Measurements from ENCODE around the gene COQ9. TPM values are rescaled to one million over a fixed set of nuclear protein-coding genes. Genes with fewer than 3 reads are reported as not detected.

Gene COQ9
- total RNA-seq, 2 experiments from 2014 or later = 7.0 to 7.6 TPM

DNA sequence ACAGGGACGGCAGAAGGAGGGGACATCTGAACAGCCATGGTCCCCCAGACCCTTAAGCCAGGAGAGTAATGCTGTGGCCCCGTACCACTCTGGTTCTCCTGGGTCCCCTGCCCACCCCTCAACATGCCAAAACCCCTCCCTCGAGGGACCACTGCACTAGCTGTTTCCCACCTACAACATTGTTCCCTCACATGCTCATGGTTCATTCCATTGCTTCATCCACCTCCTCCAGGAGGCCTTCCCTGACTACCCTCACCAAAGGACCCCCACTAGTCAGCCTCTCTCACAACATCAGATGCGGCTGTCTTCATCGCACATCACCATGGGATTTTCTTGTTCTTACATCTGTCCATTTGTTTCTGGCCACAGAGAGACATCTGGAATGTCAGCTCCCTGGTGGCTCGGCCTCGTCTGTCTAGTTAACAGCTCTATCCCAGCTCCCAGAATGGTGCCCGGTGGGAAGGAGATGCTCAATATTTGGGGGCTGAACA lies 37.3 kb downstream of the COQ9 start:
- DNase-seq = no peak
- Histone ChIP-seq H3K4me3 (ENCODE audit: low read length) (no peak overlapping the region), H3K36me3 (ENCODE audit: insufficient read depth, low read length) (no peaks in the 10 kb centered on the region), H3K27ac (ENCODE audit: low read depth in 1 of 2, low read length in 2 of 2) (no peak overlapping the region), H3K4me1 (ENCODE audit: insufficient read depth, low read length) (peaks cover 22% of the 10 kb centered on the region), H3K9me3 (ENCODE audit: control insufficient read depth in 1 of 2, insufficient read depth in 1 of 2, low read length in 2 of 2) (no peaks in the 10 kb centered on the region), H3K27me3 (ENCODE audit: control insufficient read depth in 1 of 2, insufficient read depth in 2 of 2, low read length in 2 of 2) (no peaks in the 10 kb centered on the region)
- intact Hi-C loops (cut with DNase I, micrococcal nuclease) = no loop called here
- Mint-ChIP-seq H3K4me1 (ENCODE audit: low read depth) (peaks cover 34% of the 10 kb centered on the region), H3K27me3 (no peaks in the 10 kb centered on the region), H3K27ac (no peak overlapping the region), H3K4me3 (peak overlapping the region; percentile 89), H3K36me3 (ENCODE audit: low read depth) (no peaks in the 10 kb centered on the region), H3K9me3 (no peaks in the 10 kb centered on the region)
- no peak for ATAC-seq (ENCODE audit: poor library complexity)
- TF ChIP-seq, protein P1, sequence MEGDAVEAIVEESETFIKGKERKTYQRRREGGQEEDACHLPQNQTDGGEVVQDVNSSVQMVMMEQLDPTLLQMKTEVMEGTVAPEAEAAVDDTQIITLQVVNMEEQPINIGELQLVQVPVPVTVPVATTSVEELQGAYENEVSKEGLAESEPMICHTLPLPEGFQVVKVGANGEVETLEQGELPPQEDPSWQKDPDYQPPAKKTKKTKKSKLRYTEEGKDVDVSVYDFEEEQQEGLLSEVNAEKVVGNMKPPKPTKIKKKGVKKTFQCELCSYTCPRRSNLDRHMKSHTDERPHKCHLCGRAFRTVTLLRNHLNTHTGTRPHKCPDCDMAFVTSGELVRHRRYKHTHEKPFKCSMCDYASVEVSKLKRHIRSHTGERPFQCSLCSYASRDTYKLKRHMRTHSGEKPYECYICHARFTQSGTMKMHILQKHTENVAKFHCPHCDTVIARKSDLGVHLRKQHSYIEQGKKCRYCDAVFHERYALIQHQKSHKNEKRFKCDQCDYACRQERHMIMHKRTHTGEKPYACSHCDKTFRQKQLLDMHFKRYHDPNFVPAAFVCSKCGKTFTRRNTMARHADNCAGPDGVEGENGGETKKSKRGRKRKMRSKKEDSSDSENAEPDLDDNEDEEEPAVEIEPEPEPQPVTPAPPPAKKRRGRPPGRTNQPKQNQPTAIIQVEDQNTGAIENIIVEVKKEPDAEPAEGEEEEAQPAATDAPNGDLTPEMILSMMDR (IDR thresholded peaks at IDR 0.05) = no peak
- ChIA-PET CTCF (interaction anchor here (1.9 kb wide), 1 partner anchor 22 kb away, joined by 8 read pairs; the partner anchor contains the start of gene POLR2C), POLR2A (interaction anchor here (1.0 to 6.4 kb wide), 2 partner anchors 46 to 53 kb away, joined by 3 to 49 read pairs; partner anchors contain the start of gene CCDC102A)

DNA sequence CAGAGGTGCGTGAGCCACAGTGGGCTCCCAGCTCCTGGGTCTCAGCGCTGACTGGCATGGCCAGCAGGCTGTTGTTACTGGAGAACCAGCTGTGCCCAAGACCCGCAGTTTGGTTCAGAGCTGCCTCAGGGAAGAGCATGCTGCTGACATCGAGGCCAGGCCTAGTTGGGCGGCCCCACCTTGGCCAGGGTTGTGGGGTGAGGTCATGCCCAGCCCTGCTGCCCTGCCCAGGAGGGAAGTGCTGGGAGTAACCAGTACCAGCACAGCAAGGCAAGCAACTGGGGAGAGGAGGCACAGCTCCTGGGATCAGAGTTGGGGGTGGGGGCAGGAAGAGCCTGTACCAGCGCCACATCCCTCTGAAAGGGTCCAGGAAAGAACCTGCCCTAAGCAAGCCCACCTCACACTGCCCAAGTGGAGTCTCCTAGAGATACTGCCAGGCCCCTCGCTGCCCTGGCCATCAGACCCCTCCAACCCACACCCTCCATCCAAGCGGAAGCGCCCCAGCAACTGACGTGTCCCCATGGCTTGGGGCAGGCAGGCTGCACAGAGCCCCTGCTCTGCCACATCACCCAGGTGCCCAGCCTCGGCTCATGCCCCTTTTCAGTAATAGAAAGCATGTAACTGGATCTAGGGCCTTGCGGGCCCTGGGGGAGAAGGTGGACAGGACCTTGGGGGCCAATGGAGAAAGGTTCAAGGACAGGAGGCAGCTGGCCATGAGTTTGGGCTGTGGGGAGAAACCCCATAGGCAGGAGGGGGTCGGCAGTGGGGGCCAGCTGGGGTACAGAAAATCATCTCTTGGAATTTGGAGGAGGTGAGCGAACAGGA lies 38.0 kb downstream of the COQ9 start:
- Histone ChIP-seq H3K27ac (ENCODE audit: low read depth in 1 of 2, low read length in 2 of 2) (no peak overlapping the region), H3K36me3 (ENCODE audit: insufficient read depth, low read length) (no peaks in the 10 kb centered on the region), H3K27me3 (ENCODE audit: control insufficient read depth in 1 of 2, insufficient read depth in 2 of 2, low read length in 2 of 2) (no peaks in the 10 kb centered on the region), H3K4me3 (ENCODE audit: low read length) (peak overlapping the region; percentile 76), H3K4me1 (ENCODE audit: insufficient read depth, low read length) (peaks cover 22% of the 10 kb centered on the region), H3K9me3 (ENCODE audit: control insufficient read depth in 1 of 2, insufficient read depth in 1 of 2, low read length in 2 of 2) (no peaks in the 10 kb centered on the region)
- DNase-seq (no peak), ATAC-seq (ENCODE audit: poor library complexity) (no peak)
- Mint-ChIP-seq H3K36me3 (ENCODE audit: low read depth) (no peaks in the 10 kb centered on the region), H3K27ac (peak overlapping the region; percentile 69), H3K27me3 (no peaks in the 10 kb centered on the region), H3K4me1 (ENCODE audit: low read depth) (peaks cover 34% of the 10 kb centered on the region), H3K4me3 (peak overlapping the region; percentile 89), H3K9me3 (no peaks in the 10 kb centered on the region)
- CTCF ChIA-PET = interaction anchor here (0.7 to 1.9 kb wide), 3 partner anchors 23 to 249 kb away, joined by 3 to 8 read pairs (median 3); partner anchors contain the start of gene POLR2C
- POLR2A ChIA-PET = interaction anchor here (0.6 to 6.4 kb wide), 5 partner anchors 16 to 52 kb away, joined by 3 to 49 read pairs (median 4); partner anchors contain the start of gene CCDC102A
- TF ChIP-seq, protein P1 (IDR thresholded peaks at IDR 0.05) = no peak
- intact Hi-C loops (cut with DNase I, micrococcal nuclease) = no loop called here

DNA sequence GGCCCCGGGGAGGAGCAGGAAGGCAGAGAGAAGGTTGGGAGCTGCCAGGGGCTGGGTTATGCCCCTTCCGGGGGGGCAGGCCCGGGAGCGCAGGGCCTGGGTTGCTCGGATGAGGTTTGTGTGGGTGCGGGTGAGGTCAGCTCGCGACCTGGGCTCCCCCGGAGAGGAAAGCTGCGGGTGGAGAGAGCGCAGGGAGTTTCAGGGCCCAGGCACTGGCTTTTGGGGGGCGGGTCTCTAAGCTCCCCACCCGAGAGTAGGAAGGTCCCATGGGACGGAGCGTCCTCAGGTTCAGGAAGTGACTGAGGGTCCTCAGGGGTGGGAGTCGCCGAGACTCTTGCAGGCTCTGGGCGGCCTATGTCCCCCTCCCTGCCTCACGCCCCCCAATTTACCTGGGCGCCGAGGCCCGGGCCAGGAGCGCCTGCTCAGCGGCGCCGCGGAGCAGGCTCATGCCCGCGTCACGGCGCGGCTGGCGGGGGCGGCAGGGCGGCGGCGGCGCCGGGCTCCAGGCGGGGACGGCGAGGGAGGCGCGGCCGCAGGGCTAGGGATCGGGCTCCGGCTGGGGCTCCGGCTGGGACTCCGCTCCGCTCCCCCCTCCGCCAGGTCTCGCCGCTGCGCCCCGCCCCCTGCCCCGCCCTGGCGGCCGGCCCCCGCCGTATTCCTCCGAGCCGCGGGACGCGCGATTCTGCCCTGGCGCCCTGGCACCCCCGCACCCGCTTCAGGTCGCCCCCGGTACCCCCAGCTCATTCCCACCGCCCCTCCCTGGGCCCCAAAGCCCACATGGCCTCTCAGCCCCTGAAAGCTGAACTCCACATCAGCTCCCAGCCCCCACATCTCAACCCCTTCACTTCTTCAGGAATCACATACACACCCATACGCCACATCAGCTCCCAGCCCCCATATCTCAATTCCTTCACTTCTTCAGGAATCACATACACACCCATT lies 38.9 kb downstream of the COQ9 start, which contains the start of gene DOK4:
Gene DOK4 (minus strand): TSS at position 578 of the 942 bp plus-strand sequence. CDS start 6,986 bp downstream, outside the sequence.
- TF ChIP-seq, protein P1 (IDR thresholded peaks at IDR 0.05) = no peak
- Histone ChIP-seq H3K4me1 (ENCODE audit: insufficient read depth, low read length) (peaks cover 22% of the 10 kb centered on the region), H3K36me3 (ENCODE audit: insufficient read depth, low read length) (no peaks in the 10 kb centered on the region), H3K4me3 (ENCODE audit: low read length) (peak within 1 kb of the TSS; percentile 76), H3K27ac (ENCODE audit: low read depth in 1 of 2, low read length in 2 of 2) (no peak within 1 kb of the TSS), H3K27me3 (ENCODE audit: control insufficient read depth in 1 of 2, insufficient read depth in 2 of 2, low read length in 2 of 2) (no peaks in the 10 kb centered on the region), H3K9me3 (ENCODE audit: control insufficient read depth in 1 of 2, insufficient read depth in 1 of 2, low read length in 2 of 2) (no peaks in the 10 kb centered on the region)
- Mint-ChIP-seq H3K4me1 (ENCODE audit: low read depth) (peaks cover 34% of the 10 kb centered on the region), H3K36me3 (ENCODE audit: low read depth) (no peaks in the 10 kb centered on the region), H3K27me3 (no peaks in the 10 kb centered on the region), H3K27ac (peak within 1 kb of the TSS; percentile 69), H3K4me3 (peak within 1 kb of the TSS; percentile 89), H3K9me3 (no peaks in the 10 kb centered on the region)
- CTCF ChIA-PET = interaction anchor here (0.7 to 4.3 kb wide), 4 partner anchors 24 to 249 kb away, joined by 3 to 22 read pairs (median 6); partner anchors contain the start of gene POLR2C
- DNase-seq (peak; percentile 63 to 88 (median 76)), ATAC-seq (ENCODE audit: poor library complexity) (peak; percentile 96)
- POLR2A ChIA-PET = interaction anchor here (0.6 to 6.4 kb wide), 8 partner anchors 13 to 187 kb away, joined by 3 to 49 read pairs (median 4); partner anchors contain the start of genes CCDC102A and POLR2C
- intact Hi-C loops (cut with DNase I, micrococcal nuclease) = loop anchor here (1.0 kb wide), 3 partner anchors 24 to 51 kb away; partner anchors contain the start of genes CCDC102A (in 1 of the 2) and POLR2C (in 1 of the 2)
